Endothelial cell of umbilical vein (primary cell): Measurements from ENCODE around the gene MRPS27. TPM values are rescaled to one million over a fixed set of nuclear protein-coding genes. Genes with fewer than 3 reads are reported as not detected.

Source experiments
- BruUV-seq: library from RNA; stranded (reverse); fragments of 400-500 nt; replicated peaks from 2 replicates; lab custom pipeline; 2021; lab: Mats Ljungman, UMichigan
- CTCF ChIA-PET: fragments of 300-600, 350-600 bp; sonication (Branson Sonifier 250); formaldehyde crosslinking; loops from one replicate; lab custom pipeline; 2021; ENCODE audit warnings: antibody characterized with exemption, inconsistent platforms; lab: Charles Lee
- POLR2A ChIA-PET: fragments of 300-600, 350-600 bp; sonication (Branson Sonifier 250); formaldehyde crosslinking; loops from one replicate; lab custom pipeline; 2021; ENCODE audit warnings: antibody characterized with exemption, inconsistent platforms; lab: Charles Lee
- DNase-seq: peaks from one replicate; pipeline ENCODE4 v3.0.0-alpha.2; 2011; ENCODE audit warnings: low read depth, low spot score
- FAIRE-seq: peaks from 2 replicates; lab custom pipeline; 2011; peaks lifted over from hg19 to GRCh38; lab: Jason Lieb, UNC
- H2AFZ ChIP-seq: 2 replicates; pipeline ENCODE4 v1.6.0; 2012; ENCODE audit warnings: low read depth, low read length, control low read depth, inconsistent platforms
- H3K27ac ChIP-seq: 2 replicates; pipeline ENCODE4 v1.5.1; 2011; ENCODE audit warnings: low read depth, mild to moderate bottlenecking, control low read depth, low read length, moderate library complexity; ENCODE audit not compliant: insufficient read depth
- H3K27me3 ChIP-seq, 2 experiments: 2 replicates each; pipeline versions ENCODE4 v1.6.0 to v1.6.1; 2011; ENCODE audit warnings: low read length in 2 of 2, mixed read lengths in 1 of 2; ENCODE audit not compliant: control insufficient read depth in 2 of 2, insufficient read depth in 2 of 2
- H3K36me3 ChIP-seq, 2 experiments: 2 replicates in 1 of 2; 3 replicates in 1 of 2; pipeline ENCODE4 v1.5.1; 2011; ENCODE audit warnings: low read length in 2 of 2, mild to moderate bottlenecking in 1 of 2, moderate library complexity in 1 of 2; ENCODE audit not compliant: control insufficient read depth in 2 of 2, insufficient read depth in 2 of 2; ENCODE audit errors: extremely low read depth in 1 of 2
- H3K4me1 ChIP-seq: 3 replicates; pipeline ENCODE4 v1.5.1; 2011; ENCODE audit warnings: mild to moderate bottlenecking, low read length; ENCODE audit not compliant: control insufficient read depth, insufficient read depth; ENCODE audit errors: extremely low read depth
- H3K4me2 ChIP-seq: 2 replicates; pipeline ENCODE4 v1.6.1; 2011; ENCODE audit warnings: low read length, control low read depth, mixed read lengths; ENCODE audit not compliant: insufficient read depth
- H3K4me3 ChIP-seq, 3 experiments: fragments of 200-600 bp in 1 of 3; sonication (generic), shearing (Covaris generic) in 1 of 3; replicated peaks in 1 of 3; 2 replicates each; pipeline ENCODE4 v1.5.1; 2011 to 2016; ENCODE audit warnings: control low read depth in 3 of 3, low read length in 3 of 3, mild to moderate bottlenecking in 2 of 3, inconsistent platforms in 1 of 3, low read depth in 1 of 3, moderate library complexity in 1 of 3; ENCODE audit not compliant: insufficient read depth in 1 of 3
- H3K79me2 ChIP-seq: 2 replicates; pipeline ENCODE4 v1.6.0; 2012; ENCODE audit warnings: low read length, inconsistent platforms; ENCODE audit not compliant: control insufficient read depth, insufficient read depth
- H3K9ac ChIP-seq: replicated peaks from 2 replicates; pipeline ENCODE3; 2011; ENCODE audit warnings: low read length, control low read depth; ENCODE audit not compliant: insufficient read depth; ENCODE audit errors: extremely low read depth
- H3K9me1 ChIP-seq: replicated peaks from 3 replicates; pipeline ENCODE4 v1.6.0; 2011; ENCODE audit warnings: mild to moderate bottlenecking, low read length; ENCODE audit not compliant: control insufficient read depth, insufficient read depth; ENCODE audit errors: extremely low read depth
- H3K9me3 ChIP-seq: replicated peaks from 2 replicates; pipeline ENCODE4 v1.5.1; 2012; ENCODE audit warnings: low read length, inconsistent platforms; ENCODE audit not compliant: control insufficient read depth, insufficient read depth
- H4K20me1 ChIP-seq: replicated peaks from 2 replicates; pipeline ENCODE3; 2011; ENCODE audit warnings: mild to moderate bottlenecking, low read length; ENCODE audit not compliant: control insufficient read depth, insufficient read depth; ENCODE audit errors: extremely low read depth
- CTCF ChIP-seq, 2 donors: IDR thresholded peaks; 1 replicate in 1 of 2; 2 replicates in 1 of 2; pipeline ENCODE4 v1.5.1; 2011; ENCODE audit warnings: low read length in 2 of 2, mild to moderate bottlenecking in 2 of 2, moderate library complexity in 2 of 2, control low read depth in 1 of 2, inconsistent platforms in 1 of 2, low read depth in 1 of 2; ENCODE audit not compliant: insufficient read depth in 1 of 2; ENCODE audit errors: extremely low read depth in 1 of 2
- EZH2 ChIP-seq: IDR thresholded peaks from 2 replicates; pipeline ENCODE4 v1.6.1; 2012; ENCODE audit warnings: borderline replicate concordance, low read depth, mild to moderate bottlenecking, moderate library complexity, low read length, inconsistent platforms; ENCODE audit not compliant: severe bottlenecking
- FOS ChIP-seq: IDR thresholded peaks from 2 replicates; pipeline ENCODE4 v1.6.1; 2011; ENCODE audit warnings: mild to moderate bottlenecking, low read length, moderate library complexity, borderline replicate concordance; ENCODE audit not compliant: insufficient read depth
- GATA2 ChIP-seq: IDR thresholded peaks from 2 replicates; pipeline ENCODE4 v1.7.0; 2011; ENCODE audit warnings: low read depth, mild to moderate bottlenecking, moderate library complexity, mixed read lengths, low read length; ENCODE audit not compliant: insufficient read length, insufficient read depth
- JUN ChIP-seq: IDR thresholded peaks from 2 replicates; pipeline ENCODE4 v1.6.1; 2011; ENCODE audit warnings: borderline replicate concordance, low read depth; ENCODE audit not compliant: insufficient read length, insufficient read depth
- MYC ChIP-seq: IDR thresholded peaks from one replicate; pipeline ENCODE4 v1.6.1; 2011; ENCODE audit warnings: mild to moderate bottlenecking, low read depth, low read length
- POLR2A ChIP-seq: IDR thresholded peaks from 2 replicates; pipeline ENCODE4 v1.6.1; 2012; ENCODE audit warnings: low read depth, mild to moderate bottlenecking, control low read depth, low read length
- POLR2AphosphoS5 ChIP-seq: IDR thresholded peaks from 2 replicates; pipeline ENCODE4 v1.6.1; 2012; ENCODE audit warnings: low read depth, mild to moderate bottlenecking, control low read depth, low read length, moderate library complexity; ENCODE audit not compliant: insufficient read depth
- dilution Hi-C: fragments of 300-500 bp; cut with MboI; formaldehyde crosslinking; loops from one replicate; pipeline ENCODE4 v1.15.0; 2019; ENCODE audit warnings: low sequenced_read_pairs; ENCODE audit not compliant: extremely low pct_ligation_motif_present
- intact Hi-C: fragments of 100-400 bp; cut with micrococcal nuclease; formaldehyde crosslinking; loops from one replicate; pipeline ENCODE4 v1.10.0; 2022
- polyA plus RNA-seq, 4 experiments: library from polyadenylated mRNA; depleted of rRNA in 3 of 4; stranded (reverse) in 3 of 4; unstranded in 1 of 4; fragments of >200 nt; gene quantifications; 2 replicates each; pipeline versions ENCODE4 v1.2.1 to v1.2.3, GENCODE V29; 2011 to 2012; ENCODE audit warnings: missing spikeins in 1 of 4
- total RNA-seq: library from RNA; stranded (reverse); gene quantifications from 2 replicates; pipeline ENCODE4 v1.2.3, GENCODE V29; 2021
- TF ChIP-seq, protein P1 (sequence below): IDR thresholded peaks from 2 replicates; pipeline ENCODE4 v1.6.1; 2011; ENCODE audit not compliant: insufficient read depth, insufficient read length

MRPS27 gene
- total and polyA plus RNA-seq, 2 donors (not counting 3 experiments of a cell fraction or from before 2014, with no cell fraction given) = 56.0 to 67.1 TPM

GRCh38 chr5:72337159-72337558 is 17.1 kb upstream of the MRPS27 start:
- Histone ChIP-seq H3K79me2 (no peaks in the 10 kb centered on the region), H3K27ac (no peak overlapping the region), H3K27me3 (no peaks in the 10 kb centered on the region), H3K4me3 (no peak overlapping the region), H3K9me1 (no peaks in the 10 kb centered on the region), H3K4me2 (no peak overlapping the region), H3K9me3 (no peaks in the 10 kb centered on the region), H3K9ac (no peak overlapping the region), H4K20me1 (no peaks in the 10 kb centered on the region), H3K36me3 (peaks cover 5 to 6% of the 10 kb centered on the region in 2 experiments), H3K4me1 (no peaks in the 10 kb centered on the region), H2AFZ (no peak overlapping the region)
- dilution Hi-C loops (no loop called here), intact Hi-C loops (no loop called here)
- TF ChIP-seq GATA2 (no peak), CTCF (IDR thresholded peaks at IDR 0.05; ENCODE audit: extremely low read depth in 1 of 2, insufficient read depth in 1 of 2, low read depth in 1 of 2, low read length in 2 of 2) (no peak)
- TF ChIP-seq, protein P1, sequence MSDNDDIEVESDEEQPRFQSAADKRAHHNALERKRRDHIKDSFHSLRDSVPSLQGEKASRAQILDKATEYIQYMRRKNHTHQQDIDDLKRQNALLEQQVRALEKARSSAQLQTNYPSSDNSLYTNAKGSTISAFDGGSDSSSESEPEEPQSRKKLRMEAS = no peak
- ChIA-PET CTCF (interaction anchor here (0.8 kb wide), 1 partner anchor 187 kb away, joined by 4 read pairs; no protein-coding TSS in a partner anchor), POLR2A (no interaction called here)
- no peak for FAIRE-seq
- no TSS peak for BruUV-seq
- DNase-seq = no peak

DNA sequence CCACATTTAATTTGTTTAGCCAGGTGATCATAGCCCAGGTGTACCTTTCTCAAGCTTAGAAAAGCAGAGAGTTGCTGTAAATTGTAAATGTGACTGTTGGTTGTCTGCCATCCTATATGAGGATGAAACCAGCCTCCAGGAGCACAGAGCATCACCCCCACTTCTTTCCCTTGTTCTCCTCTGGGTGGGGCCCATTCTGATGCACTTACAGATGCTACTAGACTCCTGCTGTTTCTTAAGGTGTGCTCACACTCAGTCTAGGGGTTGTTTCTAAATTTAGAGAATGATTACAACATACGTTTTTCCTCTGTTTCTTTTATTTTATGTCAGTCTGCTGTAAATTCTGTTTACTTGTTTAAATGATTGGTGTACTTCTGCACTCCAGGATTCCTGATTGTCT is 10.7 kb upstream of the MRPS27 start:
- Histone ChIP-seq H3K36me3 (peaks cover 2 to 10% of the 10 kb centered on the region in 2 experiments), H3K79me2 (no peaks in the 10 kb centered on the region), H2AFZ (no peak overlapping the region), H3K27me3 (no peaks in the 10 kb centered on the region), H3K9me1 (no peaks in the 10 kb centered on the region), H3K9ac (no peak overlapping the region), H4K20me1 (no peaks in the 10 kb centered on the region), H3K4me2 (no peak overlapping the region), H3K4me1 (no peaks in the 10 kb centered on the region), H3K27ac (no peak overlapping the region), H3K9me3 (no peaks in the 10 kb centered on the region), H3K4me3 (no peak overlapping the region)
- DNase-seq (no peak), FAIRE-seq (no peak)
- ChIA-PET POLR2A (no interaction called here), CTCF (no interaction called here)
- dilution Hi-C loops (no loop called here), intact Hi-C loops (no loop called here)
- BruUV-seq = no TSS peak
- TF ChIP-seq GATA2 (no peak), POLR2A (no peak), POLR2AphosphoS5 (no peak), EZH2 (no peak), FOS (no peak), CTCF (IDR thresholded peaks at IDR 0.05; ENCODE audit: extremely low read depth in 1 of 2, insufficient read depth in 1 of 2, low read depth in 1 of 2, low read length in 2 of 2) (no peak), JUN (no peak), MYC (no peak)
- TF ChIP-seq, protein P1 = no peak
